ENCODE data around the gene STK11IP. TPM values are rescaled to one million over a fixed set of nuclear protein-coding genes. Genes with fewer than 3 reads are reported as not detected.
A peak's percentile ranks its signal among the peaks of the same experiment; 100 is the strongest.

Gene STK11IP
- total and polyA plus RNA-seq, 2 of the 13 experiments (the other 11 are each of a cell fraction or from before 2014, with no cell fraction given): 12.8 to 24.0 TPM

- ATAC-seq (no peak), DNase-seq (ENCODE audit: low spot score) (no peak), FAIRE-seq (no peak)
- Histone ChIP-seq H3K9me3 (ENCODE audit: low read length) (no peaks in the 10 kb centered on the region), H3K79me2 (ENCODE audit: insufficient read depth, low read length) (peaks cover 21% of the 10 kb centered on the region), H3K27me3 (ENCODE audit: control insufficient read depth in 1 of 2, insufficient read depth in 2 of 2, low read length in 2 of 2) (no peaks in the 10 kb centered on the region), H3K27ac (ENCODE audit: extremely low read length, insufficient read depth, low read length) (no peak overlapping the region), H2AFZ (ENCODE audit: low read length) (no peak overlapping the region), H3K36me3 (replicated peaks in 1 of 2; ENCODE audit: control insufficient read depth in 1 of 2, insufficient read depth in 2 of 2, low read length in 2 of 2) (peaks cover 20 to 50% of the 10 kb centered on the region in 2 experiments), H3K9ac (ENCODE audit: insufficient read depth, low read depth, low read length) (no peak overlapping the region), H3K4me2 (ENCODE audit: low read depth, low read length) (no peak overlapping the region), H4K20me1 (ENCODE audit: insufficient read depth, low read length) (no peaks in the 10 kb centered on the region), H3K4me1 (ENCODE audit: insufficient read depth, low read length) (peaks cover 46% of the 10 kb centered on the region), H3K4me3 (replicated peaks in 1 of 3; ENCODE audit: insufficient read depth in 1 of 3, low read depth in 2 of 3, low read length in 3 of 3) (no peak overlapping the region)
- in situ Hi-C loops (cut with HindIII; ENCODE audit: extremely low pct_ligation_motif_present, low pct_unique_long_range_greater_than_20kb): no loop called here
- no TSS peak for BruUV-seq (replicated peaks)
- WGBS (ENCODE audit: low lambda C conversion rate): 95% methylated on average over 11 of the region's 11 CpGs
- ChIA-PET POLR2A (interaction anchor here (1.0 to 2.6 kb wide), 5 partner anchors 10 to 31 kb away, joined by 3 to 20 read pairs (median 4); partner anchors contain the start of genes CHPF, STK11IP and TMEM198), CTCF (ENCODE audit: low intra/inter-chr PET ratio, low total read pairs) (interaction anchor here (1.3 kb wide), 1 partner anchor 25 kb away, joined by 4 read pairs; no protein-coding TSS in a partner anchor)
- intact Hi-C loops (cut with micrococcal nuclease; ENCODE audit: unreplicated experiment): no loop called here
- TF ChIP-seq IKZF4 (CRISPR knock-in tag; IDR thresholded peaks at IDR 0.05; ENCODE audit: borderline replicate concordance, low read depth, not compliant biosample characterization) (no peak), RBFOX2 (IDR thresholded peaks at IDR 0.05; ENCODE audit: low read depth, low read length) (0 out of 2 replicates have a peak, but pooled peaks have one; percentile 17), BORCS8-MEF2B (CRISPR knock-in tag; IDR thresholded peaks at IDR 0.05) (no peak), ZBTB21 (CRISPR knock-in tag; IDR thresholded peaks at IDR 0.05) (no peak), NRL (CRISPR knock-in tag; IDR thresholded peaks at IDR 0.05; ENCODE audit: borderline replicate concordance) (0 out of 2 replicates have a peak, but pooled peaks have one; percentile 19), HOXA7 (CRISPR knock-in tag; IDR thresholded peaks at IDR 0.05) (no peak), U2AF1 (optimal IDR thresholded peaks at IDR 0.05; ENCODE audit: low read depth, low read length) (no peak), MIXL1 (CRISPR knock-in tag; IDR thresholded peaks at IDR 0.05) (no peak), THAP8 (CRISPR knock-in tag; IDR thresholded peaks at IDR 0.05; ENCODE audit: borderline replicate concordance) (no peak)
- TF ChIP-seq, protein P1, sequence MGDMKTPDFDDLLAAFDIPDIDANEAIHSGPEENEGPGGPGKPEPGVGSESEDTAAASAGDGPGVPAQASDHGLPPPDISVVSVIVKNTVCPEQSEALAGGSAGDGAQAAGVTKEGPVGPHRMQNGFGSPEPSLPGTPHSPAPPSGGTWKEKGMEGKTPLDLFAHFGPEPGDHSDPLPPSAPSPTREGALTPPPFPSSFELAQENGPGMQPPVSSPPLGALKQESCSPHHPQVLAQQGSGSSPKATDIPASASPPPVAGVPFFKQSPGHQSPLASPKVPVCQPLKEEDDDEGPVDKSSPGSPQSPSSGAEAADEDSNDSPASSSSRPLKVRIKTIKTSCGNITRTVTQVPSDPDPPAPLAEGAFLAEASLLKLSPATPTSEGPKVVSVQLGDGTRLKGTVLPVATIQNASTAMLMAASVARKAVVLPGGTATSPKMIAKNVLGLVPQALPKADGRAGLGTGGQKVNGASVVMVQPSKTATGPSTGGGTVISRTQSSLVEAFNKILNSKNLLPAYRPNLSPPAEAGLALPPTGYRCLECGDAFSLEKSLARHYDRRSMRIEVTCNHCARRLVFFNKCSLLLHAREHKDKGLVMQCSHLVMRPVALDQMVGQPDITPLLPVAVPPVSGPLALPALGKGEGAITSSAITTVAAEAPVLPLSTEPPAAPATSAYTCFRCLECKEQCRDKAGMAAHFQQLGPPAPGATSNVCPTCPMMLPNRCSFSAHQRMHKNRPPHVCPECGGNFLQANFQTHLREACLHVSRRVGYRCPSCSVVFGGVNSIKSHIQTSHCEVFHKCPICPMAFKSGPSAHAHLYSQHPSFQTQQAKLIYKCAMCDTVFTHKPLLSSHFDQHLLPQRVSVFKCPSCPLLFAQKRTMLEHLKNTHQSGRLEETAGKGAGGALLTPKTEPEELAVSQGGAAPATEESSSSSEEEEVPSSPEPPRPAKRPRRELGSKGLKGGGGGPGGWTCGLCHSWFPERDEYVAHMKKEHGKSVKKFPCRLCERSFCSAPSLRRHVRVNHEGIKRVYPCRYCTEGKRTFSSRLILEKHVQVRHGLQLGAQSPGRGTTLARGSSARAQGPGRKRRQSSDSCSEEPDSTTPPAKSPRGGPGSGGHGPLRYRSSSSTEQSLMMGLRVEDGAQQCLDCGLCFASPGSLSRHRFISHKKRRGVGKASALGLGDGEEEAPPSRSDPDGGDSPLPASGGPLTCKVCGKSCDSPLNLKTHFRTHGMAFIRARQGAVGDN (CRISPR knock-in tag; IDR thresholded peaks at IDR 0.05): peak; percentile 1; the same call in 1 of the 2 replicates
- TF ChIP-seq, protein P2, sequence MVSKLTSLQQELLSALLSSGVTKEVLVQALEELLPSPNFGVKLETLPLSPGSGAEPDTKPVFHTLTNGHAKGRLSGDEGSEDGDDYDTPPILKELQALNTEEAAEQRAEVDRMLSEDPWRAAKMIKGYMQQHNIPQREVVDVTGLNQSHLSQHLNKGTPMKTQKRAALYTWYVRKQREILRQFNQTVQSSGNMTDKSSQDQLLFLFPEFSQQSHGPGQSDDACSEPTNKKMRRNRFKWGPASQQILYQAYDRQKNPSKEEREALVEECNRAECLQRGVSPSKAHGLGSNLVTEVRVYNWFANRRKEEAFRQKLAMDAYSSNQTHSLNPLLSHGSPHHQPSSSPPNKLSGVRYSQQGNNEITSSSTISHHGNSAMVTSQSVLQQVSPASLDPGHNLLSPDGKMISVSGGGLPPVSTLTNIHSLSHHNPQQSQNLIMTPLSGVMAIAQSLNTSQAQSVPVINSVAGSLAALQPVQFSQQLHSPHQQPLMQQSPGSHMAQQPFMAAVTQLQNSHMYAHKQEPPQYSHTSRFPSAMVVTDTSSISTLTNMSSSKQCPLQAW (CRISPR knock-in tag; IDR thresholded peaks at IDR 0.05): no peak
Observed at GRCh38 chr2:219566640-219567039, 31.0 kb upstream of the STK11IP start.

Data from HepG2 (cell line).